ENCODE measurements around the gene DGKH.

DNA sequence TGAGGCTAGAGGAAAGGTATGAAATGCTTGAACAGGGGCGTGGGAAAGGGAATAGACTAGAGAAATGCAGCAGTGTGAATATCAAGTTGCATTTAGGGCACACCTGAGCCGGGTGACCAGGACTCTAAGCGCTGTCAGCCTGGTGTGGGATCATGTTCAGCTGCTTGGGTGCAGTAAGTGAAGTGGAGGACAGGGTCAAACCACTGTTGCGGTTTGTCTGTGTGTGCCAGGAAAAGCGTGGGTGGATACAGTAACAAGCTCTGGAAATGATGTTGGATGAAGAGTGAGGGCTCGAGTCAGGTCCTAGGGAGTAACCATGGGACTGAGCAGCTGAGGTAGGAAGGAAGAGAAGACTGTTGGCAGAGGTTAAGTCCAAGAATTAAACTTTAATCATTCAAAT lies 15.8 kb downstream of the DGKH start:
- TF ChIP-seq CBX5 (IDR thresholded peaks at IDR 0.05; ENCODE audit: low read depth) (no peak), LARP7 (IDR thresholded peaks at IDR 0.05) (no peak), HDGF (IDR thresholded peaks at IDR 0.05) (no peak), HDAC2 (IDR thresholded peaks at IDR 0.05) (no peak), MXI1 (IDR thresholded peaks at IDR 0.05; ENCODE audit: low read depth, low read length) (no peak), EGR1 (IDR thresholded peaks at IDR 0.05; ENCODE audit: borderline replicate concordance in 1 of 2, low read depth in 2 of 2, low read length in 2 of 2) (no peak), SREBF1 (IDR thresholded peaks at IDR 0.05; ENCODE audit: low read length) (no peak), TARDBP (IDR thresholded peaks at IDR 0.05; ENCODE audit: borderline replicate concordance) (no peak), STAT3 (IDR thresholded peaks at IDR 0.05; ENCODE audit: low read depth, low read length) (no peak)
- TF ChIP-seq, protein P1, sequence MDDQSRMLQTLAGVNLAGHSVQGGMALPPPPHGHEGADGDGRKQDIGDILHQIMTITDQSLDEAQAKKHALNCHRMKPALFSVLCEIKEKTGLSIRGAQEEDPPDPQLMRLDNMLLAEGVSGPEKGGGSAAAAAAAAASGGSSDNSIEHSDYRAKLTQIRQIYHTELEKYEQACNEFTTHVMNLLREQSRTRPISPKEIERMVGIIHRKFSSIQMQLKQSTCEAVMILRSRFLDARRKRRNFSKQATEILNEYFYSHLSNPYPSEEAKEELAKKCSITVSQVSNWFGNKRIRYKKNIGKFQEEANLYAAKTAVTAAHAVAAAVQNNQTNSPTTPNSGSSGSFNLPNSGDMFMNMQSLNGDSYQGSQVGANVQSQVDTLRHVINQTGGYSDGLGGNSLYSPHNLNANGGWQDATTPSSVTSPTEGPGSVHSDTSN (IDR thresholded peaks at IDR 0.05; ENCODE audit: insufficient replicate concordance, low read depth, low read length), result no peak
- TF ChIP-seq, protein P2, sequence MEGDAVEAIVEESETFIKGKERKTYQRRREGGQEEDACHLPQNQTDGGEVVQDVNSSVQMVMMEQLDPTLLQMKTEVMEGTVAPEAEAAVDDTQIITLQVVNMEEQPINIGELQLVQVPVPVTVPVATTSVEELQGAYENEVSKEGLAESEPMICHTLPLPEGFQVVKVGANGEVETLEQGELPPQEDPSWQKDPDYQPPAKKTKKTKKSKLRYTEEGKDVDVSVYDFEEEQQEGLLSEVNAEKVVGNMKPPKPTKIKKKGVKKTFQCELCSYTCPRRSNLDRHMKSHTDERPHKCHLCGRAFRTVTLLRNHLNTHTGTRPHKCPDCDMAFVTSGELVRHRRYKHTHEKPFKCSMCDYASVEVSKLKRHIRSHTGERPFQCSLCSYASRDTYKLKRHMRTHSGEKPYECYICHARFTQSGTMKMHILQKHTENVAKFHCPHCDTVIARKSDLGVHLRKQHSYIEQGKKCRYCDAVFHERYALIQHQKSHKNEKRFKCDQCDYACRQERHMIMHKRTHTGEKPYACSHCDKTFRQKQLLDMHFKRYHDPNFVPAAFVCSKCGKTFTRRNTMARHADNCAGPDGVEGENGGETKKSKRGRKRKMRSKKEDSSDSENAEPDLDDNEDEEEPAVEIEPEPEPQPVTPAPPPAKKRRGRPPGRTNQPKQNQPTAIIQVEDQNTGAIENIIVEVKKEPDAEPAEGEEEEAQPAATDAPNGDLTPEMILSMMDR (IDR thresholded peaks at IDR 0.05 in 2 of 3, conservative IDR thresholded peaks at IDR 0.05 in 1 of 3; ENCODE audit: control insufficient read depth in 2 of 3, extremely low read depth in 1 of 3, insufficient read depth in 1 of 3, low read depth in 3 of 3, low read length in 3 of 3), result no peak
- TF ChIP-seq, protein P3, sequence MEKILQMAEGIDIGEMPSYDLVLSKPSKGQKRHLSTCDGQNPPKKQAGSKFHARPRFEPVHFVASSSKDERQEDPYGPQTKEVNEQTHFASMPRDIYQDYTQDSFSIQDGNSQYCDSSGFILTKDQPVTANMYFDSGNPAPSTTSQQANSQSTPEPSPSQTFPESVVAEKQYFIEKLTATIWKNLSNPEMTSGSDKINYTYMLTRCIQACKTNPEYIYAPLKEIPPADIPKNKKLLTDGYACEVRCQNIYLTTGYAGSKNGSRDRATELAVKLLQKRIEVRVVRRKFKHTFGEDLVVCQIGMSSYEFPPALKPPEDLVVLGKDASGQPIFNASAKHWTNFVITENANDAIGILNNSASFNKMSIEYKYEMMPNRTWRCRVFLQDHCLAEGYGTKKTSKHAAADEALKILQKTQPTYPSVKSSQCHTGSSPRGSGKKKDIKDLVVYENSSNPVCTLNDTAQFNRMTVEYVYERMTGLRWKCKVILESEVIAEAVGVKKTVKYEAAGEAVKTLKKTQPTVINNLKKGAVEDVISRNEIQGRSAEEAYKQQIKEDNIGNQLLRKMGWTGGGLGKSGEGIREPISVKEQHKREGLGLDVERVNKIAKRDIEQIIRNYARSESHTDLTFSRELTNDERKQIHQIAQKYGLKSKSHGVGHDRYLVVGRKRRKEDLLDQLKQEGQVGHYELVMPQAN (conservative IDR thresholded peaks at IDR 0.05), result no peak
- TF ChIP-seq, protein P4, sequence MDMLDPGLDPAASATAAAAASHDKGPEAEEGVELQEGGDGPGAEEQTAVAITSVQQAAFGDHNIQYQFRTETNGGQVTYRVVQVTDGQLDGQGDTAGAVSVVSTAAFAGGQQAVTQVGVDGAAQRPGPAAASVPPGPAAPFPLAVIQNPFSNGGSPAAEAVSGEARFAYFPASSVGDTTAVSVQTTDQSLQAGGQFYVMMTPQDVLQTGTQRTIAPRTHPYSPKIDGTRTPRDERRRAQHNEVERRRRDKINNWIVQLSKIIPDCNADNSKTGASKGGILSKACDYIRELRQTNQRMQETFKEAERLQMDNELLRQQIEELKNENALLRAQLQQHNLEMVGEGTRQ (IDR thresholded peaks at IDR 0.05; ENCODE audit: borderline replicate concordance, low read depth, low read length), result no peak
- TF ChIP-seq, protein P5, sequence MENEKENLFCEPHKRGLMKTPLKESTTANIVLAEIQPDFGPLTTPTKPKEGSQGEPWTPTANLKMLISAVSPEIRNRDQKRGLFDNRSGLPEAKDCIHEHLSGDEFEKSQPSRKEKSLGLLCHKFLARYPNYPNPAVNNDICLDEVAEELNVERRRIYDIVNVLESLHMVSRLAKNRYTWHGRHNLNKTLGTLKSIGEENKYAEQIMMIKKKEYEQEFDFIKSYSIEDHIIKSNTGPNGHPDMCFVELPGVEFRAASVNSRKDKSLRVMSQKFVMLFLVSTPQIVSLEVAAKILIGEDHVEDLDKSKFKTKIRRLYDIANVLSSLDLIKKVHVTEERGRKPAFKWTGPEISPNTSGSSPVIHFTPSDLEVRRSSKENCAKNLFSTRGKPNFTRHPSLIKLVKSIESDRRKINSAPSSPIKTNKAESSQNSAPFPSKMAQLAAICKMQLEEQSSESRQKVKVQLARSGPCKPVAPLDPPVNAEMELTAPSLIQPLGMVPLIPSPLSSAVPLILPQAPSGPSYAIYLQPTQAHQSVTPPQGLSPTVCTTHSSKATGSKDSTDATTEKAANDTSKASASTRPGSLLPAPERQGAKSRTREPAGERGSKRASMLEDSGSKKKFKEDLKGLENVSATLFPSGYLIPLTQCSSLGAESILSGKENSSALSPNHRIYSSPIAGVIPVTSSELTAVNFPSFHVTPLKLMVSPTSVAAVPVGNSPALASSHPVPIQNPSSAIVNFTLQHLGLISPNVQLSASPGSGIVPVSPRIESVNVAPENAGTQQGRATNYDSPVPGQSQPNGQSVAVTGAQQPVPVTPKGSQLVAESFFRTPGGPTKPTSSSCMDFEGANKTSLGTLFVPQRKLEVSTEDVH (IDR thresholded peaks at IDR 0.05; ENCODE audit: low read depth, partially characterized antibody), result no peak
